ENCODE measurements around the gene SLIT3.

Gene SLIT3

GRCh38 chr5:168710706-168711105 is 590.2 kb downstream of the SLIT3 start:
- DNase-seq, result no peak

- no peak for DNase-seq
Observed at GRCh38 chr5:168707716-168708695, 592.9 kb downstream of the SLIT3 start.

- no peak for DNase-seq
Observed at GRCh38 chr5:168706655-168707069, 594.3 kb downstream of the SLIT3 start.

GRCh38 chr5:168705321-168705720 is 595.6 kb downstream of the SLIT3 start:
- no peak for DNase-seq

GRCh38 chr5:168702511-168702910 is 598.4 kb downstream of the SLIT3 start:
- no peak for DNase-seq

GRCh38 chr5:168701641-168702040 is 599.3 kb downstream of the SLIT3 start:
- DNase-seq, result no peak

GRCh38 chr5:168699002-168699401 is 601.9 kb downstream of the SLIT3 start:
- no peak for DNase-seq

GRCh38 chr5:168697034-168697720 is 603.8 kb downstream of the SLIT3 start:
- no peak for DNase-seq

GRCh38 chr5:168696611-168697010 is 604.3 kb downstream of the SLIT3 start:
- DNase-seq, result no peak

- no peak for DNase-seq
Observed at GRCh38 chr5:168695301-168695835, 605.6 kb downstream of the SLIT3 start.

- no peak for DNase-seq
Observed at GRCh38 chr5:168694289-168694688, 606.6 kb downstream of the SLIT3 start.

- DNase-seq, result no peak
Observed at GRCh38 chr5:168693883-168694282, 607.1 kb downstream of the SLIT3 start.

- DNase-seq, result no peak
Observed at GRCh38 chr5:168693297-168693696, 607.6 kb downstream of the SLIT3 start.

- DNase-seq, result no peak
Observed at GRCh38 chr5:168691891-168692290, 609.0 kb downstream of the SLIT3 start.

- no peak for DNase-seq
Observed at GRCh38 chr5:168689260-168689659, 611.7 kb downstream of the SLIT3 start.

- no peak for DNase-seq
Observed at GRCh38 chr5:168686837-168687236, 614.1 kb downstream of the SLIT3 start.

GRCh38 chr5:168685566-168685965 is 615.4 kb downstream of the SLIT3 start:
- no peak for DNase-seq

GRCh38 chr5:168683927-168684295 is 617.0 kb downstream of the SLIT3 start:
- no peak for DNase-seq

GRCh38 chr5:168683247-168683926 is 617.6 kb downstream of the SLIT3 start:
- peak; percentile 55 for DNase-seq

- DNase-seq, result no peak
Observed at GRCh38 chr5:168681556-168682183, 619.3 kb downstream of the SLIT3 start.

GRCh38 chr5:168680395-168680794 is 620.5 kb downstream of the SLIT3 start:
- DNase-seq, result no peak

- peak; percentile 72 for DNase-seq
Observed at GRCh38 chr5:168679515-168679920, 621.4 kb downstream of the SLIT3 start.

- no peak for DNase-seq
Observed at GRCh38 chr5:168676501-168676900, 624.4 kb downstream of the SLIT3 start.
